ENCODE results near the gene CACNA2D4.
"Not testable (repeated sequence)": the region's sequence is repeated elsewhere in the genome, so short reads cannot be mapped to it uniquely, and the experiment has no call there.

Gene CACNA2D4

GRCh38 chr12:1829306-1829900, 89.0 kb downstream of the CACNA2D4 start:
- DNase-seq = no peak

DNA sequence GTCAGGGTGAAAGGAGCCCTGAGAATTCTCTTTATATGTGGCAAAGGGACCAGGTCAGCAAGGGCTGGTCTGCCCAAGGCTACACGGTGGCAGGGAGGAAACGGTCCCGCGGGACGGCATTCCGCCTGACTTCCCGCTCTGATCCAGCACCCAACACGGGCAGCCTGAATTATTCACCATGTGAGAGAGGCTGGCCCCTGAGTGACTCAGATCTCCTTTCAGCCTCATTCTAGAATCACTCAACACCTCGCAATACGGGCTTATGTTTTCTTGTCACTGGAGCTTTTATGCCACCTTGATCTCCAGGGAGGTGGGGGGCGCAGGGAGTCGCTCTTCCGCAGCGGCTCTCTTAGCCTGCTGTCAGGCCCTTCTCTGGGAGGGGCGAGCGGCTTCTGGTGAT, 89.6 kb downstream of the CACNA2D4 start:
- no peak for DNase-seq

GRCh38 chr12:1827826-1828805, 90.3 kb downstream of the CACNA2D4 start:
- no peak for DNase-seq

DNA sequence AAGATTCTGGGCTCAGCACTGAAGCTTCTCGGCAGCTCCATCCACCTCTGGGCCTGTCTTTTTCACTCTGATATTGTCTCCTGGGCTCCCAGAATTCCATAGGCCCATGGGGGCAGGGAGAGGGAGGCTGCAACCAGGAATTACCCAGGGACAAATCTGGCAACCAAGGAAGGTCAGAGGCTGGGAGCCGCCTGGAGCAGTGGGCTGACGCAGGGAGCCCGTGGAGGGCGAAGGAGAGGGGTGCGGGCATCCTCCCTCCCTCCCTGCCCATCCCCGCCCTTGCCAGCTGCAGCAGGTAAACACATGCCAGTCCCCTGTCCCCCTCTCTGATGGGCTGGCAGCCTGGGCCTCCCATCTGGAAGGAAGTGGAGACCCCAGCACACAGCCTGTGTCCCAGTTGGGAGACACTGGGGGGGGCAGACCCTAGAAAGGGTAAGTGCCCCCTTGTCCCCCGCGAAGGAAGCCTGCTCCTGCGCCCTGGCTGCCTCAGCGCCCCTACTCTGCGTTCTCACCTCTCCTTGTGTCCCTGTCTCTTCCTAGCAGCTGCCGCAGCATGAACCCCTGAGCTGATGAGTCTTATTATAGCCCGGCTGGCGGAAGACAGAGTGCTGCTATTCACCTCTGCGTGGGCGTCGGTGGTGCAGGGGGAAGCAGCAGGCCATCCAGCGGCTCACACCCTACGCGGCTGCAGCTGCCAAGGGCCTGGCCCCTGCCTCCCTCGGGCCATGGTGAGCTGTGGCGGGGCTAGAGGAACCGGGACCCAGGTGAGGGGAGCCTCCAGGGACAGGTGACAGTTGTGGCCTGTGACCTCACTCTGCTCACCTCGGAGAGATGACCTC, 91.4 kb downstream of the CACNA2D4 start:
- no peak for DNase-seq

- DNase-seq = no peak
These were observed 92.1 kb downstream of the CACNA2D4 start for GRCh38 chr12:1826401-1826800.

DNA sequence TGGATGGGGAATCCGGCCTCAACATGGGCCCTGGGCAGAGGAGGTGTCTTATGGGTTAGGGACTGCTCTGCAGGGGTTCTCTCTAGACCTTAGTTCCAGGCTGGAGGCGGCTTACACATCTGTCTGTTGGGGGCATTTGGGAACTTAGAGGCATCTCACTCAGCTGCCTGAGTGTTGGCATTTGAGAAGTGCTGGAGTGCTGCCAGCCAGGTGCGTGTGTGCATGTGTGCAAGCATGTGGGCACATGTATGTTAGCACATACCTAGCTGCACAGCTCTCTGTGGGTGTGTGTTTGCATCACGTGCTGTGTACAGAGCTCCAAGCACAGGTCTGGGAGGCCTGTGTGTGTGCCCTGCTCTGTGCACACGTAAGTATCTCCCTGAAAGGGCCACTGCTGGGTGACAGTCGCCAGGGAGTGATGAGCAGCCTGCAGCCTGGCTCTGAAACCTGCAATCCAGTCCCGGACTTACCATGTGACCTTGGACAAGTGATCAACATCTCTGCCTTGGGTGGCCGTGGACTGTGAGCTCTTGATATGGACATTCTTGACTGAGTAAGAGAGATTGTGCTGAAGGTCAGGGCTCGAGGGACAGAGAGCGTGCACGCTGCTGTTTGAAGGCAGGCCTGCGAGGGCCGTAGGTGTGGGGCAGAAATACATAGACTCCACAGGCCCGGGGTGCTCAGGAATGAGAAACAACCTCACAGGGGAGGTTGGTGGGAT, 92.9 kb downstream of the CACNA2D4 start:
- no peak for DNase-seq

DNA sequence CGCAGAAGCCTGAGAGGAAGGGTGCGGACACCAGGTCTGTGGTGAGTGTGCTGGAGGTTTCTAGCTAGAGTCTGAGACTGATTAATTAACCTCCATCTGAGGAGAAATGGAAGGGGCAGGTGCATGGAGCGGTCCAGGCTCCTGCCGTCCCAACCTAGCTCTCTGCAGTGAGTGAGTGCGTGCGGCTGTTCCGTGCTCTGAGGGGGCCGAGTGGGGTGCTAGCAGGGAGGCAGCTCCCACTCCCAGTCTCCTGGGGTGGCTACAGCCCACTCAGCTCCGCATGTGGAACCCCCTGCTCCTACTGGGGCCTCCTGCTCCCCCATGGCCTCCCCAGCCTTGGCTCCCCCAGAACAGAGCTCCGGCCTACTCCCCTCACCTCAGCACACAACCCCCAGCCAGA, 95.2 kb downstream of the CACNA2D4 start:
- DNase-seq = no peak

DNA sequence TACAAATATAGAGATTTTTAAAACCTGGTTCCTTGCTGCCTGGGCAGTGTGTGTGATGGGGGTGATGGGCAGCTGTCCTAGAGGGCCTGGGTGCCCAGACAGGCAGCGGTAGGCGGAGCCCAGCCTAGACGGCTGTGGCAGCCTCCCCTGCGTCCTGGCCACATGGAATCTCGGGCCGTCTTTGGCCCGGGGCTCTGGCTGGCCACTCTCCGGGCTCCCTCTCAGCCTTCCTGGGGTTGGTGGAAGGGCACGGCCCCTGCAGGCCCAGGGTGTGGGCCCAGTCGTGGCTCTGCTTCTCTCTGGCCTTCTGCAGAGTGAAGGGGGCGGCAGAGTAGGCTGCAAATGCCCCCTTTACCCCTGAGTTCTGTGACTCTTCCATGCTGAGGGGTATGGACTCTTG, 95.8 kb downstream of the CACNA2D4 start:
- no peak for DNase-seq

DNA sequence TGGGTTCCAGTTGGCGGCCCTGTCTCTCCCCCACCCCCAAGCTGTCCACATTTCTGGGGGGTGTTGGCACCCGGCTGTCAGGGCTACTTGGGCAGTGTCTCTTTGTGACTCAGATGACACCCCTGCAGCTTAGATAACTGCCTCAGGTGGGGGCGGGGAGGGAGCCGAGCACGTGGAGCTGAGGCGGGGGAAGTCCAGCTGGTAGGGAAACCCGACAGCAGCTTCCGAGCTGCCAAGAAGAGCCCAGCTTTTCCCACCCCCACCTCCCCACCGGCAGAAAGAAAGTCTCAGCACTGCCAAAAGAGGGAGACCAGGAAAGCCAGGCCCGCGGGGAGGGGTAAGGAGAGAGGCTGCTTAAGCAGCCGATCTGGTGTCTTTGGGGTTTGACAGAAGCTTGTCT, 96.6 kb downstream of the CACNA2D4 start:
- no peak for DNase-seq

- no peak for DNase-seq
These were observed 97.6 kb downstream of the CACNA2D4 start for GRCh38 chr12:1820896-1821291.

- DNase-seq = no peak
These were observed 98.1 kb downstream of the CACNA2D4 start, which contains the start of gene LRTM2 for GRCh38 chr12:1820191-1820895. Gene LRTM2 (plus strand): TSS chr12:1820565. CDS start chr12:1828149, 7,584 bp downstream.

GRCh38 chr12:1819571-1819970, 98.9 kb downstream of the CACNA2D4 start:
- no peak for DNase-seq

DNA sequence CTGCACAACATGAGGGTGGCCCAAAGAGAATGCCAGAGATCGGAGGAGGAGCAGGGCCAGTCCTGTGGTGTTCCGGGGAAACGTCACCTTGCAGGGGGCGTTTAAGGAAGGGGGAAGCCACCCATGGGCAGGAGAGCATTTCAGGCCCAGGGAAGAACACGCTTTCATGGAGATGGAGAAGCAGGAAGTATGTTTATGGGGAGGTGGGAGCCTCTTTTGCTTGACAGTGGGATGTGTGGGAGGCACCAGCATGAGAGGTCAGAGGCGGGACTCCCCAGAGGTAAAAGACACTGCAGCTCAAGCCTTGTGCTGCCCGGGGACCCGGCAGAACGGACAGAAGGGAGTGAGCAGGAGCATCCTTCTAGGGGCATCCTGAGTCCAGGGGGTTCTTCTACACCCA, 99.4 kb downstream of the CACNA2D4 start:
- no peak for DNase-seq

- not testable (repeated sequence) for DNase-seq
These were observed 100.5 kb downstream of the CACNA2D4 start for GRCh38 chr12:1817928-1818327.

DNA sequence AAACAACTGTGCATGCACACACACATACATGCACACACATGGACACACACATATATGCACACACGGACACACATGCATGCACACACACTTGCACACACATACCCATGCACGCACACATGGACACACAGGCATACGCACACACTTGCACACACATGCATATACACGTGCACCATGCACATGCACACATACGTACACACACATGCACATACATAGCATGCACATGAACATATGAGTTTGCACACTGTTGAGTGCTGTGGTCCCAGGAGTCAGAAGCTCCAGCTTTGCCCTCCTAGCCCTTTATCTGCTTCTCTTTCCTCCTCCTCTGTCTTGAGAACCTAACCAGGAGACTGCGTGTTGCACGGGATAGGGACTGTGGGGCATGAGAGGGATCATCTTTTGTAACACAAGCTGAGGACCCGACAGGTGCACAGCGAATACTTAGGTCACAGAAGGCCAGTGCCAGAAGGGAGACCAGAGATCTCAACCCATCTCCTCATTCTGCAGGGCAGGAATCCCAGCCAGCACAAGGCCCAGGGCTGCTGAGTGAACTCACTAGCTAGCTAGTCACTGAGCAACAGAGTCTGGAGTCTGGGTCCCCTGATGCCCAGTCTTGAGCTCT, 101.6 kb downstream of the CACNA2D4 start:
- no peak for DNase-seq

- no peak for DNase-seq
These were observed 102.4 kb downstream of the CACNA2D4 start for GRCh38 chr12:1815814-1816729.

- no peak for DNase-seq
These were observed 103.3 kb downstream of the CACNA2D4 start for GRCh38 chr12:1815108-1815507.

DNA sequence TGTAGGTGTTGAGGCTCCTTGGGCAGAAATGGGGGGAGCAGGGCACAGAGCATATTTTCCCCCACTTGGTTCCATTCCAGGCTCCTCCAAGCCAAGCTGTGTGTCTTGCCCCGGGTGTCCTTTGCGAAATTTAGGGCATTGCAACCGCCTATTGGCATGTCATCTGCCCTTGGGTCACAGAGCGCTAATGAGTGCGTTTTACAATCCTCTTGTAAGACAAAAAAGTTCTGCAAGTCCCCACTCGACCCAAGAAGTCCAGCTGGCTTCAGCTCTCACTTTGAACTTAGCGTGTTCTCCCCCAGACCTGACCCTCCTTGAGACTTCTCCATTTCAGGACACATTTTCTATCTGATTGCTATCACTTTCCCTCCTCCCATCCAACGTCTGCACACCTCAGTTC, 104.2 kb downstream of the CACNA2D4 start:
- DNase-seq = no peak

GRCh38 chr12:1812650-1813302, 105.7 kb downstream of the CACNA2D4 start:
- DNase-seq = no peak

- no peak for DNase-seq
These were observed 106.5 kb downstream of the CACNA2D4 start for GRCh38 chr12:1811948-1812291.

All from activated CD8-positive, alpha-beta memory T cell treated with anti-CD3 and anti-CD28 coated beads, Interleukin-2, amount 50 U/mL, for 4 hours (primary cell).